Activated T-helper 1 cell treated with anti-CD3 and anti-CD28 coated beads, Interleukin-12 subunit alpha, Interleukin-12 subunit beta, Interleukin-2, Interleukin-4 antibody, amounts not matched to agents 30 ng/mL and 10 ng/mL and 1 ng/mL, durations not matched to agents 14 hours and 24 hours and 36 hours (primary cell): Measurements from ENCODE around the gene YIPF7. TPM values are rescaled to one million over a fixed set of nuclear protein-coding genes. Genes with fewer than 3 reads are reported as not detected.

Source experiments
- total RNA-seq: library from RNA; stranded (reverse); gene quantifications from 2 replicates; pipeline ENCODE4 v1.2.3, GENCODE V29; 2022

YIPF7 gene
- total RNA-seq, 1 donor from 2014 or later: not detected

Other genes starting within 250 kb of the YIPF7 start
- gene KCTD8, start 202.8 kb downstream of the YIPF7 start, total RNA-seq: not detected in 2 replicates
- gene GUF1, start 26.8 kb upstream of the YIPF7 start, total RNA-seq: 37.5 and 39.2 TPM in 2 replicates
- 16.4 and 18.9 TPM in 2 replicates for gene GNPDA2, start 74.9 kb upstream of the YIPF7 start, total RNA-seq